Type B pancreatic cell (in vitro differentiated cells): ENCODE results near the gene NOS1AP. TPM values are rescaled to one million over a fixed set of nuclear protein-coding genes. Genes with fewer than 3 reads are reported as not detected.

ENCODE experiments used
- DNase-seq: peaks from one replicate; pipeline ENCODE4 v3.0.0; 2021; ENCODE audit warnings: mixed read lengths; ENCODE audit not compliant: unreplicated experiment; ENCODE audit errors: extremely low spot score
- H3K27ac Mint-ChIP-seq: 2 replicates; pipeline ENCODE4 v1.8.0; 2021; ENCODE audit warnings: mild to moderate bottlenecking, mixed read lengths
- H3K27me3 Mint-ChIP-seq: 2 replicates; pipeline ENCODE4 v1.8.0; 2021; ENCODE audit warnings: mixed read lengths
- H3K36me3 Mint-ChIP-seq: 2 replicates; pipeline ENCODE4 v1.8.0; 2021; ENCODE audit warnings: mixed read lengths
- H3K4me1 Mint-ChIP-seq: one replicate; pipeline ENCODE4 v1.8.0; 2021; ENCODE audit warnings: mixed read lengths; ENCODE audit not compliant: unreplicated experiment
- H3K4me3 Mint-ChIP-seq: 2 replicates; pipeline ENCODE4 v1.8.0; 2021; ENCODE audit warnings: mild to moderate bottlenecking, mixed read lengths
- H3K9me3 Mint-ChIP-seq: 2 replicates; pipeline ENCODE4 v1.8.0; 2021; ENCODE audit warnings: mixed read lengths
- total RNA-seq: library from RNA; stranded (reverse); gene quantifications from 2 replicates; pipeline ENCODE4 v1.2.1, GENCODE V29; 2021; ENCODE audit warnings: low replicate concordance
- TF ChIP-seq, protein P1 (sequence below): fragments of 200-600 bp; sonication (generic); conservative IDR thresholded peaks from 2 replicates; pipeline ENCODE4 v1.5.0; 2021; ENCODE audit warnings: antibody characterized with exemption, mild to moderate bottlenecking

Gene NOS1AP
- total RNA-seq, 1 donor from 2014 or later: 10.4 TPM

DNA sequence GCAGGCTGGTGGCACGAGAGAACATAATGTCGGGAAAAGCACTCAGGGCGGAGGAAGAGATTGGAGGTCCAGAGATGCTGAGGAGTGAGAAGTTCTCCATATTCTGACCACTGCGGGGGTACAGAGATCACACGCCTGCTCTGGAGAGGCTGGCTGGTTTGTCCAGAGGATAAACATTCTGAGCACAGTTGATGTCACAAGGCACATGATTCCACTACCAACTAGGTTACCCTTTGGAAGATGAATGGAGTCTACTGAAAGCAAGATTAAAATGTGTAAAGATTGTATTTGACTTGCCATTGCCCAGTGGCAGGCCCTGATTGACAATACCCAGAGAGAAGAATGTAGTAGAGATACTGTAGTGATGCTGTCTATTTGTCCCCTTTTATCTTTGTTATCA is 307.2 kb downstream of the NOS1AP start, which contains the start of gene SPATA46:
Gene SPATA46, minus strand, starts transcription at position 164 of the 400 bp plus-strand sequence. Its CDS starts 64 bp downstream, at position 100.
- Mint-ChIP-seq H3K4me3 (no peak within 1 kb of the TSS), H3K27me3 (no peaks in the 10 kb centered on the region), H3K36me3 (peaks cover 4% of the 10 kb centered on the region), H3K27ac (no peak within 1 kb of the TSS), H3K4me1 (peaks cover 6% of the 10 kb centered on the region), H3K9me3 (peaks cover 5% of the 10 kb centered on the region)
- DNase-seq: no peak
- TF ChIP-seq, protein P1, sequence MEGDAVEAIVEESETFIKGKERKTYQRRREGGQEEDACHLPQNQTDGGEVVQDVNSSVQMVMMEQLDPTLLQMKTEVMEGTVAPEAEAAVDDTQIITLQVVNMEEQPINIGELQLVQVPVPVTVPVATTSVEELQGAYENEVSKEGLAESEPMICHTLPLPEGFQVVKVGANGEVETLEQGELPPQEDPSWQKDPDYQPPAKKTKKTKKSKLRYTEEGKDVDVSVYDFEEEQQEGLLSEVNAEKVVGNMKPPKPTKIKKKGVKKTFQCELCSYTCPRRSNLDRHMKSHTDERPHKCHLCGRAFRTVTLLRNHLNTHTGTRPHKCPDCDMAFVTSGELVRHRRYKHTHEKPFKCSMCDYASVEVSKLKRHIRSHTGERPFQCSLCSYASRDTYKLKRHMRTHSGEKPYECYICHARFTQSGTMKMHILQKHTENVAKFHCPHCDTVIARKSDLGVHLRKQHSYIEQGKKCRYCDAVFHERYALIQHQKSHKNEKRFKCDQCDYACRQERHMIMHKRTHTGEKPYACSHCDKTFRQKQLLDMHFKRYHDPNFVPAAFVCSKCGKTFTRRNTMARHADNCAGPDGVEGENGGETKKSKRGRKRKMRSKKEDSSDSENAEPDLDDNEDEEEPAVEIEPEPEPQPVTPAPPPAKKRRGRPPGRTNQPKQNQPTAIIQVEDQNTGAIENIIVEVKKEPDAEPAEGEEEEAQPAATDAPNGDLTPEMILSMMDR: no peak

DNA sequence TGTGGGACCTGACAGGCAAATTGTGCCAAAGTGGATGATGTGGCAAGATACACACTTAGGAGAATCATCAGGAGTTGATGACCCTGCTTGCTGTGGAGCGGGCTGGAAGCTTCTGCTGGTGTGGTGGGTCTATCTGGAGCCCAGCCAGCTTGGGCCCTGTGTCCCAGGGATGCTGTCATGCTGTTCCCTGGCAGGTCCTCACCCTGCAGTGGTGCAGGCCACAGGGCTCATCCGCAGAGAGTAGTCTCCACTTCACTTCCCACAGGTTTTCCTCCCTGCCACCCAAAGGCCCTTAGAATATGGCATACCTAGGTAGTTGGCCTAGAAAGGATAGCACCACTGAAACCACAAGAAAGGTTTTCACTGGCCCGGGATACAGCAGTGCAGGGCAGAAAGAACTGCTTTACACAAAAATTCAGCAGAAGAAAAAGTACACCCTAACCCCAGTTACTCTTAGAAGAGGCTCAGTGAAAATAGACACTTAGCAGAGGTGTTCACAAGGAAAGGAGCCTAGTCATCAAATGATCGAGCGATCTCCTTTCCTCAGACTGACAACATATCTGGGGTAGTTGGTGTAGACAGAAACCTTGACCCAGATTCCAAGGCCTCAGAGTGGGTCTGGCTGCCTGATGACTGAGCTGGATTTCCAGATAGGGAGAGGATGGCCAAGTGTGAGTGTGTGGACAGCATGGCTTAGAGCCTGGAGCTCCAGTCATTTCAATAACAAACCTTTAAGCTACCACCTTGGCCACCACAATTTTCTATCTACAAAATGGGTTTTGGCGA is 310.8 kb downstream of the NOS1AP start:
- DNase-seq: no peak
- H3K4me3 Mint-ChIP-seq: no peak overlapping the region

DNA sequence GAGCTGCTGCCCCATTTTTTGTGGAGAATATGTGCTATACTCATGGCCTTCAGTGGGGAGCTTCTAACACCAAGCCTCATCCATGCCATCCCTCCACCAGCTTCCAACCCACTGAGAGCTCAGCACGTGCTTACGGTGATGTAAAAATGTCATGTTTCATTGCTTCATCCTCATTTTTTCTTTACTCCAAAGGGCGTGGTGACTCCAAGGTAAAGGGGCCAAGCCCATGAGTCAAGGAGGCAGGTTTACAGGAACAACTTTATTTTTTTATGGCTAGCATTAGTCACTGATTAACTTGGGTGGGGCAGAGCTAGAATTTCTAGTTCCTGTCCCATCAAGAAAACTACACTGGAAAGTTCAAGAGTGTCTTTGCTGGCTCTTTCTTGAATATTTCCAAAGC is 311.9 kb downstream of the NOS1AP start, which contains the start of gene C1orf226:
Gene C1orf226, plus strand, starts transcription at position 346 of the 400 bp plus-strand sequence. CDS start 174 bp downstream, outside the sequence.
- H3K27ac Mint-ChIP-seq: peak within 1 kb of the TSS; percentile 86
- DNase-seq: peak; percentile 31
- H3K27me3 Mint-ChIP-seq: no peaks in the 10 kb centered on the region
- H3K36me3 Mint-ChIP-seq: peaks cover 15% of the 10 kb centered on the region
- peaks cover 22% of the 10 kb centered on the region for H3K4me1 Mint-ChIP-seq
- TF ChIP-seq, protein P1: no peak
- peaks cover 5% of the 10 kb centered on the region for H3K9me3 Mint-ChIP-seq
- peak within 1 kb of the TSS; percentile 11 for H3K4me3 Mint-ChIP-seq

More for the DNA sequence above, 310.8 kb downstream of the NOS1AP start:
- H3K27me3 Mint-ChIP-seq: no peaks in the 10 kb centered on the region
- no peak overlapping the region for H3K27ac Mint-ChIP-seq
- peaks cover 21% of the 10 kb centered on the region for H3K4me1 Mint-ChIP-seq
- TF ChIP-seq, protein P1: no peak
- H3K9me3 Mint-ChIP-seq: peaks cover 5% of the 10 kb centered on the region
- peaks cover 12% of the 10 kb centered on the region for H3K36me3 Mint-ChIP-seq

DNA sequence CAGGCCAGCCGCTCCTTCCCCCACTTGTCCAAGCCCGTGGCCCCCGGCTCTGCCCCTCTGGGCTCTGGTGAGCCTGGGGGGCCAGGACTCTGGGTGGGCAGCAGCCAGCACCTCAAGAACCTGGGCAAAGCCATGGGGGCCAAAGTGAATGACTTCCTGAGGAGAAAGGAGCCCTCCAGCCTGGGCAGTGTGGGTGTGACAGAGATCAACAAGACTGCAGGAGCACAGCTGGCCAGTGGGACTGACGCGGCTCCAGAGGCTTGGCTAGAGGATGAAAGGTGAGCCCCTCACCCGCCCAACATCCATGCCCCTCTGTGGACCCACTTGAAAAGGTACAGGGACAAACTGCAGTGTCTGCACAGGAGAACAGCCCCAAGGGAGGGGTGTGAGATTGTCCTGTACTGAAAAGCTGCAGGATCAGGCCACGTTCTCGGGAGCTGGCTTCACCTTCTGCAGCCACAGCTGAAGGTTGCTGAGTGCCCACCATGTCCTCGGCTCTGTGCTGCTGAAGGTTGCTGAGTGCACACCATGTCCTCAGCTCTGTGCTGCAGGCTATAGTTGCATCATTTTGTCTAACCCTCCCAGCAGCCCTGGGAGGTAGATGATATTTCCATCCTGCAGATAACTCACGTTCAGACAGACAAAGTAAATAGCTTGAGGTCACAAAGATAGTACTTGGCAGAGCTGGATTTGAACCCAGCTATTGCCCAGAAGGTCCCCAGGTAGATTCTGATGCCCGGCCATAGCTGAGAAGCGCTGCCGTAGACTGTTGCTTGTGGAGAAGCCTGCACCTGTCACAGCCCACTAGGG is 312.7 kb downstream of the NOS1AP start:
- TF ChIP-seq, protein P1: no peak
- H3K9me3 Mint-ChIP-seq: peaks cover 5% of the 10 kb centered on the region
- no peak overlapping the region for H3K4me3 Mint-ChIP-seq
- peaks cover 15% of the 10 kb centered on the region for H3K36me3 Mint-ChIP-seq
- DNase-seq: peak; percentile 49
- H3K4me1 Mint-ChIP-seq: peaks cover 18% of the 10 kb centered on the region
- H3K27me3 Mint-ChIP-seq: no peaks in the 10 kb centered on the region
- peak overlapping the region; percentile 86 for H3K27ac Mint-ChIP-seq

DNA sequence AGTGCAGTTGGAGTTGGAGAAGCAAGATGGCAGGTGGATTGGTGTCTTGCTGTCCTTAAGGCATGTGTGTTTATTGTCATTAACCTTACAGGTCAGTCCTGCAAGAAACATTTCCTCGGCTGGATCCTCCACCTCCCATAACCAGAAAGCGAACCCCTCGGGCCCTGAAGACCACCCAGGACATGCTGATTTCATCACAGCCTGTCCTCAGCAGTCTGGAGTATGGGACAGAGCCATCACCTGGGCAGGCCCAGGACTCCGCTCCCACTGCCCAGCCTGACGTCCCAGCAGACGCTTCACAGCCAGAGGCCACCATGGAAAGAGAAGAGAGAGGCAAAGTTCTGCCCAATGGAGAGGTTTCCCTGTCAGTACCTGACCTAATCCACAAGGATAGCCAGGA is 313.6 kb downstream of the NOS1AP start:
- H3K36me3 Mint-ChIP-seq: peaks cover 15% of the 10 kb centered on the region
- no peak for DNase-seq
- no peak overlapping the region for H3K27ac Mint-ChIP-seq
- H3K4me1 Mint-ChIP-seq: peaks cover 23% of the 10 kb centered on the region
- H3K4me3 Mint-ChIP-seq: no peak overlapping the region
- H3K9me3 Mint-ChIP-seq: peaks cover 5% of the 10 kb centered on the region
- H3K27me3 Mint-ChIP-seq: no peaks in the 10 kb centered on the region
- TF ChIP-seq, protein P1: no peak
